OCI-LY7 (cell line): ENCODE measurements around the gene KCNK7. TPM values are rescaled to one million over a fixed set of nuclear protein-coding genes. Genes with fewer than 3 reads are reported as not detected.

ENCODE experiments used
- BruUV-seq: library from RNA; stranded (reverse); fragments of 400-500 nt; replicated peaks from 2 replicates; lab custom pipeline; 2021; lab: Mats Ljungman, UMichigan
- CTCF ChIA-PET: fragments of 300-600 bp; sonication (Branson Sonifier 250); formaldehyde crosslinking; loops from one replicate; lab custom pipeline; 2022; ENCODE audit warnings: antibody characterized with exemption; ENCODE audit not compliant: unreplicated experiment; lab: Charles Lee
- POLR2A ChIA-PET: fragments of 300-600 bp; sonication (Branson Sonifier 250); formaldehyde crosslinking; loops from one replicate; lab custom pipeline; 2022; ENCODE audit warnings: antibody characterized with exemption; lab: Charles Lee
- DNase-seq: peaks from one replicate; pipeline ENCODE4 v3.0.0-alpha.2; 2015; ENCODE audit warnings: low spot score
- H2AFZ ChIP-seq: fragments of 200-600 bp; sonication (generic), shearing (Covaris generic); 2 replicates; pipeline ENCODE4 v1.6.1; 2014; ENCODE audit warnings: mild to moderate bottlenecking, antibody characterized with exemption, low read length, moderate library complexity
- H3K27ac ChIP-seq: fragments of 200-600 bp; sonication (generic); 2 replicates; pipeline ENCODE4 v1.5.1; 2014; ENCODE audit warnings: mixed run types, low read depth, mild to moderate bottlenecking, moderate library complexity, low read length, inconsistent platforms; ENCODE audit not compliant: poor library complexity, severe bottlenecking
- H3K36me3 ChIP-seq: fragments of 200-600 bp; sonication (generic); 2 replicates; pipeline ENCODE4 v1.6.1; 2014; ENCODE audit warnings: mild to moderate bottlenecking, antibody characterized with exemption, low read length, moderate library complexity, mixed read lengths; ENCODE audit not compliant: insufficient read depth
- H3K4me1 ChIP-seq: fragments of 200-600 bp; sonication (generic); 2 replicates; pipeline ENCODE4 v1.5.1; 2014; ENCODE audit warnings: mild to moderate bottlenecking, low read length; ENCODE audit not compliant: insufficient read depth, poor library complexity, severe bottlenecking
- H3K4me2 ChIP-seq: fragments of 200-600 bp; sonication (generic); 2 replicates; pipeline ENCODE4 v1.6.1; 2014; ENCODE audit warnings: mild to moderate bottlenecking, low read length
- H3K4me3 ChIP-seq: fragments of 200-600 bp; sonication (generic); 2 replicates; pipeline ENCODE4 v1.5.1; 2014; ENCODE audit warnings: mild to moderate bottlenecking, low read depth, low read length; ENCODE audit not compliant: poor library complexity, severe bottlenecking
- H3K79me2 ChIP-seq: fragments of 200-600 bp; sonication (generic); 2 replicates; pipeline ENCODE4 v1.6.1; 2016; ENCODE audit warnings: low read depth, mild to moderate bottlenecking, low read length, moderate library complexity, mixed read lengths; ENCODE audit not compliant: insufficient read depth
- H3K9me2 ChIP-seq: fragments of 200-600 bp; sonication (generic); 2 replicates; pipeline ENCODE4 v1.6.1; 2016; ENCODE audit warnings: mild to moderate bottlenecking, low read length, mixed read lengths; ENCODE audit not compliant: insufficient read depth
- H3K9me3 ChIP-seq: fragments of 200-600 bp; sonication (generic); 2 replicates; pipeline ENCODE4 v1.6.1; 2014; ENCODE audit warnings: mild to moderate bottlenecking, mixed run types, low read length, mixed read lengths
- H4K20me1 ChIP-seq: fragments of 200-600 bp; sonication (generic); 2 replicates; pipeline ENCODE4 v1.6.1; 2014; ENCODE audit warnings: mild to moderate bottlenecking, antibody characterized with exemption, low read length, moderate library complexity, mixed read lengths; ENCODE audit not compliant: insufficient read depth
- CTCF ChIP-seq: fragments of 200-600 bp; sonication (generic); conservative IDR thresholded peaks from 2 replicates; pipeline ENCODE4 v1.5.1; 2014; ENCODE audit warnings: mild to moderate bottlenecking, antibody characterized with exemption, low read length, moderate library complexity, mixed read lengths
- EZH2phosphoT487 ChIP-seq: fragments of 200-600 bp; sonication (generic); IDR thresholded peaks from 2 replicates; pipeline ENCODE4 v1.6.1; 2018; ENCODE audit warnings: low read depth, borderline replicate concordance, mild to moderate bottlenecking, mixed run types, antibody characterized with exemption, low read length, moderate library complexity, mixed read lengths
- intact Hi-C: fragments of 100-400 bp; cut with micrococcal nuclease; formaldehyde crosslinking; loops from one replicate; pipeline ENCODE4 v1.10.0; 2022; ENCODE audit not compliant: unreplicated experiment
- total RNA-seq, 2 experiments: library from RNA; depleted of rRNA in 1 of 2; stranded (reverse); fragments of >200 nt in 1 of 2; shearing (Covaris generic) in 1 of 2; gene quantifications; 2 replicates each; pipeline ENCODE4 v1.2.3, GENCODE V29; 2014 to 2022

The KCNK7 gene
- total RNA-seq, 2 experiments from 2014 or later: 0.68 to 1.4 TPM

GRCh38 chr11:65611758-65612603, 16.4 kb upstream of the KCNK7 start:
- Histone ChIP-seq H3K4me3 (no peak overlapping the region), H3K4me1 (peaks cover 37% of the 10 kb centered on the region), H3K4me2 (peak overlapping the region; percentile 88), H3K27ac (no peak overlapping the region), H3K79me2 (peaks cover 35% of the 10 kb centered on the region), H2AFZ (no peak overlapping the region), H3K9me2 (no peaks in the 10 kb centered on the region), H3K9me3 (no peaks in the 10 kb centered on the region), H4K20me1 (no peaks in the 10 kb centered on the region), H3K36me3 (peaks cover 13% of the 10 kb centered on the region)
- CTCF ChIA-PET: no interaction called here
- TF ChIP-seq CTCF (no peak), EZH2phosphoT487 (no peak)
- no TSS peak for BruUV-seq
- POLR2A ChIA-PET: no interaction called here
- DNase-seq: no peak
- intact Hi-C loops: no loop called here

- Histone ChIP-seq H3K4me3 (no peak overlapping the region), H3K79me2 (peaks cover 27% of the 10 kb centered on the region)
Measured at GRCh38 chr11:65611028-65611757, 15.6 kb upstream of the KCNK7 start.

More at GRCh38 chr11:65611028-65611757, 15.6 kb upstream of the KCNK7 start:
- CTCF ChIA-PET: no interaction called here
- H3K27ac ChIP-seq: no peak overlapping the region
- no peak for DNase-seq
- no peak for TF ChIP-seq CTCF
- TF ChIP-seq EZH2phosphoT487: no peak
- H3K4me1 ChIP-seq: peaks cover 32% of the 10 kb centered on the region
- no peaks in the 10 kb centered on the region for H3K9me2 ChIP-seq
- BruUV-seq: no TSS peak
- H3K4me2 ChIP-seq: peak overlapping the region; percentile 88; the same call in 1 of the 2 replicates
- no peaks in the 10 kb centered on the region for H3K9me3 ChIP-seq
- POLR2A ChIA-PET: no interaction called here
- intact Hi-C loops: no loop called here
- H3K36me3 ChIP-seq: peaks cover 14% of the 10 kb centered on the region
- H4K20me1 ChIP-seq: no peaks in the 10 kb centered on the region
- no peak overlapping the region for H2AFZ ChIP-seq
